Neural cell (in vitro differentiated cells): ENCODE results near the gene EIF4EBP2. TPM values are rescaled to one million over a fixed set of nuclear protein-coding genes. Genes with fewer than 3 reads are reported as not detected.

ENCODE experiments used
- H2AFZ ChIP-seq: fragments of 200-600, 300-800 bp; sonication (generic), shearing (Covaris generic); 2 replicates; pipeline ENCODE4 v1.6.0; 2014; ENCODE audit warnings: low read depth, mild to moderate bottlenecking, antibody characterized with exemption, low read length, moderate library complexity
- H3F3A ChIP-seq: fragments of 200-600 bp; shearing (Covaris generic); 2 replicates; pipeline ENCODE4 v1.6.1; 2016; ENCODE audit warnings: mild to moderate bottlenecking, moderate library complexity, mixed read lengths, antibody characterized with exemption, low read length; ENCODE audit not compliant: insufficient read depth, poor library complexity, severe bottlenecking
- H3K27ac ChIP-seq: fragments of 200-600, 300-800 bp; sonication (generic), shearing (Covaris generic); 2 replicates; pipeline ENCODE4 v1.5.1; 2014; ENCODE audit warnings: mild to moderate bottlenecking, low read length, moderate library complexity
- H3K27me3 ChIP-seq: fragments of 300-800, 200-600 bp; sonication (generic), shearing (Covaris generic); 2 replicates; pipeline ENCODE4 v1.6.0; 2014; ENCODE audit warnings: mild to moderate bottlenecking, low read depth, low read length, moderate library complexity; ENCODE audit not compliant: insufficient read depth
- H3K36me3 ChIP-seq: fragments of 300-800, 200-600 bp; sonication (generic), shearing (Covaris generic); 2 replicates; pipeline ENCODE4 v1.5.1; 2014; ENCODE audit warnings: mild to moderate bottlenecking, antibody characterized with exemption, low read length, moderate library complexity; ENCODE audit not compliant: insufficient read depth
- H3K4me2 ChIP-seq: fragments of 300-800, 200-600 bp; sonication (generic), shearing (Covaris generic); 2 replicates; pipeline ENCODE4 v1.6.0; 2014; ENCODE audit warnings: mild to moderate bottlenecking, low read length
- H3K4me3 ChIP-seq: fragments of 300-800, 200-600 bp; sonication (generic), shearing (Covaris generic); 2 replicates; pipeline ENCODE4 v1.5.1; 2014; ENCODE audit warnings: mild to moderate bottlenecking, low read length, moderate library complexity
- H3K79me2 ChIP-seq: fragments of 200-600 bp; shearing (Covaris generic); replicated peaks from 2 replicates; pipeline ENCODE4 v1.6.0; 2014; ENCODE audit warnings: mild to moderate bottlenecking, low read length, moderate library complexity; ENCODE audit not compliant: insufficient read depth
- H3K9ac ChIP-seq: fragments of 300-800, 200-600 bp; sonication (generic), shearing (Covaris generic); 2 replicates; pipeline ENCODE4 v1.6.1; 2016; ENCODE audit warnings: mild to moderate bottlenecking, low read length, mixed read lengths
- H3K9me2 ChIP-seq: fragments of 200-600 bp; shearing (Covaris generic); 2 replicates; pipeline ENCODE4 v1.6.1; 2016; ENCODE audit warnings: mild to moderate bottlenecking, low read length, mixed read lengths; ENCODE audit not compliant: insufficient read depth
- H3K9me3 ChIP-seq: fragments of 200-600, 300-800 bp; sonication (generic), shearing (Covaris generic); 2 replicates; pipeline ENCODE4 v1.6.1; 2016; ENCODE audit warnings: mild to moderate bottlenecking, mixed run types, low read length, moderate library complexity, mixed read lengths
- H4K20me1 ChIP-seq: fragments of 200-600 bp; shearing (Covaris generic); 2 replicates; pipeline ENCODE4 v1.6.1; 2016; ENCODE audit warnings: mild to moderate bottlenecking, mixed run types; ENCODE audit not compliant: insufficient read depth
- CTCF ChIP-seq: fragments of 450-650 bp; IDR thresholded peaks from 2 replicates; pipeline ENCODE4 v1.5.1; 2014; ENCODE audit warnings: antibody characterized with exemption, mild to moderate bottlenecking, moderate library complexity; ENCODE audit not compliant: poor library complexity, severe bottlenecking
- EP300 ChIP-seq: fragments of 450-650 bp; conservative IDR thresholded peaks from 2 replicates; pipeline ENCODE4 v1.6.1; 2014; ENCODE audit warnings: antibody characterized with exemption, mild to moderate bottlenecking, moderate library complexity; ENCODE audit not compliant: poor library complexity, severe bottlenecking
- EZH2 ChIP-seq: fragments of 200-600, 300-800 bp; shearing (Covaris generic), sonication (generic); IDR thresholded peaks from 2 replicates; pipeline ENCODE4 v1.6.1; 2014; ENCODE audit warnings: antibody characterized with exemption, low read length, borderline replicate concordance, mild to moderate bottlenecking; ENCODE audit not compliant: insufficient read depth, poor library complexity, severe bottlenecking
- MXI1 ChIP-seq: fragments of 450-650 bp; conservative IDR thresholded peaks from 2 replicates; pipeline ENCODE4 v1.6.1; 2014; ENCODE audit warnings: antibody characterized with exemption, mild to moderate bottlenecking; ENCODE audit not compliant: poor library complexity, severe bottlenecking
- POLR2AphosphoS5 ChIP-seq: IDR thresholded peaks from 2 replicates; pipeline ENCODE4 v1.6.1; 2012
- RAD21 ChIP-seq: fragments of 450-650 bp; conservative IDR thresholded peaks from 2 replicates; pipeline ENCODE4 v1.6.1; 2014; ENCODE audit warnings: antibody characterized with exemption, mild to moderate bottlenecking, moderate library complexity
- REST ChIP-seq: IDR thresholded peaks from 2 replicates; pipeline ENCODE4 v1.6.1; 2012; ENCODE audit warnings: borderline replicate concordance
- SMC3 ChIP-seq: fragments of 450-650 bp; conservative IDR thresholded peaks from 2 replicates; pipeline ENCODE4 v1.6.1; 2014; ENCODE audit warnings: antibody characterized with exemption, mild to moderate bottlenecking, moderate library complexity; ENCODE audit not compliant: poor library complexity
- TAF1 ChIP-seq: IDR thresholded peaks from 2 replicates; pipeline ENCODE4 v1.6.1; 2012; ENCODE audit warnings: low read depth
- polyA plus RNA-seq: library from polyadenylated mRNA; depleted of rRNA; stranded (reverse); fragments of >200 nt; gene quantifications from 2 replicates; pipeline ENCODE4 v1.2.3, GENCODE V29; 2014

Gene EIF4EBP2
- polyA plus RNA-seq, 1 donor from 2014 or later: 51.7 TPM

- H3K4me3 ChIP-seq: no peak overlapping the region
- H3K4me2 ChIP-seq: no peak overlapping the region
- no peak overlapping the region for H2AFZ ChIP-seq
- no peaks in the 10 kb centered on the region for H4K20me1 ChIP-seq
- H3K27ac ChIP-seq: no peak overlapping the region
- no peaks in the 10 kb centered on the region for H3F3A ChIP-seq
- H3K36me3 ChIP-seq: no peaks in the 10 kb centered on the region
- H3K9me2 ChIP-seq: no peaks in the 10 kb centered on the region
- H3K79me2 ChIP-seq: no peaks in the 10 kb centered on the region
- no peaks in the 10 kb centered on the region for H3K27me3 ChIP-seq
- no peak for TF ChIP-seq POLR2AphosphoS5
- TF ChIP-seq TAF1: no peak
- TF ChIP-seq EP300: no peak
- no peak for TF ChIP-seq SMC3
- TF ChIP-seq EZH2: no peak
- TF ChIP-seq MXI1: no peak
- no peak overlapping the region for H3K9ac ChIP-seq
- H3K9me3 ChIP-seq: no peaks in the 10 kb centered on the region
Observed at GRCh38 chr10:70399177-70399576, 4.8 kb upstream of the EIF4EBP2 start.

GRCh38 chr10:70403483-70404035 is 386 bp upstream of the EIF4EBP2 start:
- TF ChIP-seq SMC3 (no peak), REST (no peak), POLR2AphosphoS5 (no peak), TAF1 (no peak), MXI1 (no peak), EP300 (no peak), RAD21 (no peak), EZH2 (no peak), CTCF (no peak)
- H3K4me3 ChIP-seq: peak overlapping the region; percentile 97
- H3K9me3 ChIP-seq: no peaks in the 10 kb centered on the region
- H3K27me3 ChIP-seq: no peaks in the 10 kb centered on the region
- no peak overlapping the region for H3K27ac ChIP-seq
- no peaks in the 10 kb centered on the region for H3K36me3 ChIP-seq
- H3K4me2 ChIP-seq: peak overlapping the region; percentile 54
- no peaks in the 10 kb centered on the region for H3K9me2 ChIP-seq
- H3K79me2 ChIP-seq: peaks cover 26% of the 10 kb centered on the region
- no peak overlapping the region for H2AFZ ChIP-seq
- H3F3A ChIP-seq: no peaks in the 10 kb centered on the region
- H3K9ac ChIP-seq: no peak overlapping the region
- H4K20me1 ChIP-seq: peaks cover 4% of the 10 kb centered on the region
